ENCODE data around the gene PPM1J. TPM values are rescaled to one million over a fixed set of nuclear protein-coding genes. Genes with fewer than 3 reads are reported as not detected.
A peak's percentile ranks its signal among the peaks of the same experiment; 100 is the strongest.

Gene PPM1J
- total and polyA plus RNA-seq, 2 of the 13 experiments (the other 11 are each of a cell fraction or from before 2014, with no cell fraction given) = 0.07 to 0.22 TPM

DNA sequence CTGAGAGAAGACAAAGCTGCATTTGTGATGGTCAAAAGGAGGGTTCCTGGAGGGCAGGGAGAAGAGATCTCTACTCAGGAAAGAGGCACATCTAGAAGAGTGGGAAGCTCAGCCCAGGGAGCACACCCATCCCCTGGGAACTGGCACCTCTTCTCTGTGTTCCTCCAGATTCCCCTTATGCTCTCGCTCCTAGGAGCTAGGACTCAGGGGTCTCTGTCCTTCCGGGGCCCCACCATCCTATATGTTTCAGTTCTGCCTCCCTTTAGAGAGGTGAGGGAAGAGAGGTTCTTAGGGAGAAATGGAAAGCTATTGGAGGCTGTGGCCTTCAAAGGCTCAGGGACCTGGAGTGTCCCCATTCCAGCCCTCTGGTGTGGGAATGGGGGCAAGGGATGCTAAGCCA, 4.6 kb upstream of the PPM1J start:
- no peak overlapping the region for H2AFZ ChIP-seq (ENCODE audit: low read length)
- H3K4me2 ChIP-seq (ENCODE audit: low read depth, low read length) = no peak overlapping the region
- CTCF ChIA-PET (ENCODE audit: low intra/inter-chr PET ratio, low total read pairs) = interaction anchor here (2.2 kb wide), 1 partner anchor 84 kb away, joined by 21 read pairs; no protein-coding TSS in a partner anchor
- no peak overlapping the region for H3K27ac ChIP-seq (ENCODE audit: extremely low read length, insufficient read depth, low read length)
- H3K9ac ChIP-seq (ENCODE audit: insufficient read depth, low read depth, low read length) = no peak overlapping the region
- POLR2A ChIA-PET = no interaction called here
- 0% methylated on average over 2 of the region's 2 CpGs for WGBS (ENCODE audit: low lambda C conversion rate)
- peaks cover 1 to 39% of the 10 kb centered on the region in 2 experiments; a peak in 4 of 5 replicates for H3K27me3 ChIP-seq (ENCODE audit: control insufficient read depth in 1 of 2, insufficient read depth in 2 of 2, low read length in 2 of 2)
- FAIRE-seq (no peak), DNase-seq (ENCODE audit: low spot score) (no peak), ATAC-seq (no peak)
- H4K20me1 ChIP-seq (ENCODE audit: insufficient read depth, low read length) = peaks cover 5% of the 10 kb centered on the region; the same call in 1 of the 2 replicates
- TF ChIP-seq ZNF850 (CRISPR knock-in tag; conservative IDR thresholded peaks at IDR 0.05) = no peak
- in situ Hi-C loops (cut with HindIII; ENCODE audit: extremely low pct_ligation_motif_present, low pct_unique_long_range_greater_than_20kb) = loop anchor here (5.0 to 25.0 kb wide), 2 partner anchors 88 to 318 kb away; no protein-coding TSS in a partner anchor
- BruUV-seq (replicated peaks) = no TSS peak
- intact Hi-C loops (cut with micrococcal nuclease; ENCODE audit: unreplicated experiment) = loop anchor here (5.0 kb wide), 2 partner anchors 238 to 323 kb away; partner anchors contain the start of gene SLC16A1
- no peaks in the 10 kb centered on the region for H3K79me2 ChIP-seq (ENCODE audit: insufficient read depth, low read length)
- H3K9me3 ChIP-seq (ENCODE audit: low read length) = no peaks in the 10 kb centered on the region
- peaks cover 31% of the 10 kb centered on the region for H3K4me1 ChIP-seq (ENCODE audit: insufficient read depth, low read length)
- H3K36me3 ChIP-seq (replicated peaks in 1 of 2; ENCODE audit: control insufficient read depth in 1 of 2, insufficient read depth in 2 of 2, low read length in 2 of 2) = no peaks in the 10 kb centered on the region
- H3K4me3 ChIP-seq (replicated peaks in 1 of 3; ENCODE audit: insufficient read depth in 1 of 3, low read depth in 2 of 3, low read length in 3 of 3) = no peak overlapping the region

DNA sequence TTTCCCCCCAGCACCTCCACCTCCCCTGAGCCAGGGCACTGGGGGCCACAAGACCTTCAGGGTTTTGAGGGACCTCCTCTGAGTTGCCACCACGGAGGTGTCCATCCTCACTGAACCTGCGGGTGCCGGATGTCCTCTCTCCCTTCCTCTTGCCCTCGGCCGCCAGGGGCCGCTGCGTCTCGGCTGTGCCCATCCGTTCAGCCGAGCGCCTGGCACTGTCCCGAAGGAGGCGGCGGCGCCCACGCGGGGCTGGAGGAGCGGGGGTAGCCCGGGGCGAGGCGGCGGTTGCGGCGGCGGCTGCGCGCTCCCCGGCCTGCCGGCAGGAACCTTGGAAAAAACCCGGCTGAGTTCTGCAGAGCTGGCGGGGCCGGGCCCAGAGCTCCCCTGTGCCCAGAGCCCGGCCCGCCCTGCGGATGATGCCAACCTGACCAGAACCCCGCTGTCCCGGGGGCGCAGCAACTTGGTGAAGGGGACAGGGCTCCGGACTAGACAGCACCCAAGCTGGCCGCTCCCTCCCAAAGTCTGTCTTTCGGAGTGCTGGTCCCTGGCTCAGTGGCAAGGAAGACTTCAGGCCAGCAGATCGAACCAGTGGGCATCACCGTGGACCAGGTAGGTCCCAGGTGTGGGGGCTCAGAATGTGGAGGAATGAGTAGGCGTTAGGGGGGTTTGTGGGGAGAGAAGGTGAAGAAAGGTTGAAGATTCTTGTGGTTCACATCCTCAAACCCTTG, 3.7 kb upstream of the PPM1J start:
- in situ Hi-C loops (cut with HindIII; ENCODE audit: extremely low pct_ligation_motif_present, low pct_unique_long_range_greater_than_20kb) (loop anchor here (5.0 to 25.0 kb wide), 2 partner anchors 88 to 318 kb away; no protein-coding TSS in a partner anchor), intact Hi-C loops (cut with micrococcal nuclease; ENCODE audit: unreplicated experiment) (loop anchor here (5.0 kb wide), 2 partner anchors 238 to 323 kb away; partner anchors contain the start of gene SLC16A1)
- CTCF ChIA-PET (ENCODE audit: low intra/inter-chr PET ratio, low total read pairs) = interaction anchor here (1.3 to 2.2 kb wide), 2 partner anchors 85 to 324 kb away, joined by 4 to 21 read pairs; no protein-coding TSS in a partner anchor
- peak overlapping the region; percentile 36; the same call in 1 of the 2 replicates for H3K4me2 ChIP-seq (ENCODE audit: low read depth, low read length)
- BruUV-seq (replicated peaks) = no TSS peak
- FAIRE-seq = no peak
- no peak for DNase-seq (ENCODE audit: low spot score)
- no peaks in the 10 kb centered on the region for H3K9me3 ChIP-seq (ENCODE audit: low read length)
- H3K27me3 ChIP-seq (ENCODE audit: control insufficient read depth in 1 of 2, insufficient read depth in 2 of 2, low read length in 2 of 2) = peaks cover 6 to 47% of the 10 kb centered on the region in 2 experiments
- peaks cover 39% of the 10 kb centered on the region for H3K4me1 ChIP-seq (ENCODE audit: insufficient read depth, low read length)
- WGBS (ENCODE audit: low lambda C conversion rate) = 9% methylated on average over 33 of the region's 44 CpGs
- no peaks in the 10 kb centered on the region for H3K79me2 ChIP-seq (ENCODE audit: insufficient read depth, low read length)
- H3K9ac ChIP-seq (ENCODE audit: insufficient read depth, low read depth, low read length) = no peak overlapping the region
- peak; percentile 30 for ATAC-seq
- peaks cover 5% of the 10 kb centered on the region; the same call in 1 of the 2 replicates for H4K20me1 ChIP-seq (ENCODE audit: insufficient read depth, low read length)
- H3K27ac ChIP-seq (ENCODE audit: extremely low read length, insufficient read depth, low read length) = no peak overlapping the region
- H2AFZ ChIP-seq (ENCODE audit: low read length) = no peak overlapping the region
- H3K4me3 ChIP-seq (replicated peaks in 1 of 3; ENCODE audit: insufficient read depth in 1 of 3, low read depth in 2 of 3, low read length in 3 of 3) = no peak overlapping the region
- no peaks in the 10 kb centered on the region for H3K36me3 ChIP-seq (replicated peaks in 1 of 2; ENCODE audit: control insufficient read depth in 1 of 2, insufficient read depth in 2 of 2, low read length in 2 of 2)
- POLR2A ChIA-PET = no interaction called here
- TF ChIP-seq, protein P1, sequence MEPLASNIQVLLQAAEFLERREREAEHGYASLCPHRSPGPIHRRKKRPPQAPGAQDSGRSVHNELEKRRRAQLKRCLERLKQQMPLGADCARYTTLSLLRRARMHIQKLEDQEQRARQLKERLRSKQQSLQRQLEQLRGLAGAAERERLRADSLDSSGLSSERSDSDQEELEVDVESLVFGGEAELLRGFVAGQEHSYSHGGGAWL (CRISPR knock-in tag; IDR thresholded peaks at IDR 0.05) = peak; percentile 36; the same call in 1 of the 2 replicates
- TF ChIP-seq CREM (IDR thresholded peaks at IDR 0.05) (no peak), CREM (CRISPR knock-in tag; IDR thresholded peaks at IDR 0.05) (no peak), KDM2A (CRISPR knock-in tag; IDR thresholded peaks at IDR 0.05; ENCODE audit: borderline replicate concordance, low read depth) (peak; percentile 49; the same call in 1 of the 2 replicates), ZNF253 (CRISPR knock-in tag; IDR thresholded peaks at IDR 0.05; ENCODE audit: borderline replicate concordance) (0 out of 2 replicates have a peak, but pooled peaks have one; percentile 35), ZNF563 (CRISPR knock-in tag; IDR thresholded peaks at IDR 0.05) (peak; percentile 43; the same call in 1 of the 2 replicates), STAG1 (CRISPR knock-in tag; IDR thresholded peaks at IDR 0.05) (peak; percentile 58), HNRNPL (IDR thresholded peaks at IDR 0.05; ENCODE audit: low read depth, low read length) (peak; percentile 96), BHLHE40 (IDR thresholded peaks at IDR 0.05; ENCODE audit: low read length) (0 out of 2 replicates have a peak, but pooled peaks have one; percentile 12), RAD21 (CRISPR knock-in tag; IDR thresholded peaks at IDR 0.05) (peak; percentile 65)
- TF ChIP-seq, protein P2, sequence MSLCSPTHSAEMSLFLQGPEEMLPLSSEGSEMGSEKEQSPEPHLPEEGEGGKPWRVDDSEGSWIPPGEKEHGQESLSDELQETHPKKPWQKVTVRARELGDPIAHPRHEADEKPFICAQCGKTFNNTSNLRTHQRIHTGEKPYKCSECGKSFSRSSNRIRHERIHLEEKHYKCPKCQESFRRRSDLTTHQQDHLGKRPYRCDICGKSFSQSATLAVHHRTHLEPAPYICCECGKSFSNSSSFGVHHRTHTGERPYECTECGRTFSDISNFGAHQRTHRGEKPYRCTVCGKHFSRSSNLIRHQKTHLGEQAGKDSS (CRISPR knock-in tag; IDR thresholded peaks at IDR 0.05; ENCODE audit: borderline replicate concordance, low read depth) = 0 out of 2 replicates have a peak, but pooled peaks have one; percentile 46

All from HepG2 (cell line).